ENCODE measurements around the gene HES7.
A peak's percentile ranks its signal among the peaks of the same experiment; 100 is the strongest.

Gene HES7

DNA sequence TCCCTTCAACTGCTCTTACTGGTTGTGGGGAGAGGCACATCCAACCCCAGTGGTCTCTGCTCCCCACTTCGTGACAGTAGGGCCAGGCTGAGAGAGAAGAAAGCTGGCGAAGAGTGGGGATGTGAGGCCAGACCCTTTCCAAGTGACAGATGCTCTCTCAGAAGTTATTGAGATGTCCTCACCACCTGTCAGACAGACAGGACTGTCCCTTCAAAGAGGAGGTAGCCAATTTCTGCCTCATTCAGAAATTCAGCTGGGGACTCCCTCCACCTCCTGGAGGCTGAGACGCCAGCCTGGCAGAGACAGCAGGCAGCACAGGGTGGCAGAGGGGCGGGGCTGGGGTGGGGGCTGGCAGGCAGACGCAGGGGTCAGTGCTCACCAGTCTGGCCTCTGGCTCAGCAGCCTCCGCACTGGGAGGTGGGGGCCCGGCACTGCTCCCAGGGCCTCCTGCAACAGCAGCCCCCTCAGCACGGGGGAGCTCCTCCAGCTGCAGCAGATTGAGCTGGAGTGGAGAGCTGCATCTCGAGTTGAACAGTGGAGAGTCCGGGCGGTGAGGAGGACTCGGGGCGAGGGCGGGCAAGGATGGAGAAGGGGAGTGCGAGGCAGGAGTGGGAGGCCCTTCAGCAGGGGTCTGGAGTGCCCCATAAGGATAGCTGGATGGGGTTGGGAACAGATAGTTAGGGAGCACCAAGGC is 19.1 kb upstream of the HES7 start:
- DNase-seq: no peak

DNA sequence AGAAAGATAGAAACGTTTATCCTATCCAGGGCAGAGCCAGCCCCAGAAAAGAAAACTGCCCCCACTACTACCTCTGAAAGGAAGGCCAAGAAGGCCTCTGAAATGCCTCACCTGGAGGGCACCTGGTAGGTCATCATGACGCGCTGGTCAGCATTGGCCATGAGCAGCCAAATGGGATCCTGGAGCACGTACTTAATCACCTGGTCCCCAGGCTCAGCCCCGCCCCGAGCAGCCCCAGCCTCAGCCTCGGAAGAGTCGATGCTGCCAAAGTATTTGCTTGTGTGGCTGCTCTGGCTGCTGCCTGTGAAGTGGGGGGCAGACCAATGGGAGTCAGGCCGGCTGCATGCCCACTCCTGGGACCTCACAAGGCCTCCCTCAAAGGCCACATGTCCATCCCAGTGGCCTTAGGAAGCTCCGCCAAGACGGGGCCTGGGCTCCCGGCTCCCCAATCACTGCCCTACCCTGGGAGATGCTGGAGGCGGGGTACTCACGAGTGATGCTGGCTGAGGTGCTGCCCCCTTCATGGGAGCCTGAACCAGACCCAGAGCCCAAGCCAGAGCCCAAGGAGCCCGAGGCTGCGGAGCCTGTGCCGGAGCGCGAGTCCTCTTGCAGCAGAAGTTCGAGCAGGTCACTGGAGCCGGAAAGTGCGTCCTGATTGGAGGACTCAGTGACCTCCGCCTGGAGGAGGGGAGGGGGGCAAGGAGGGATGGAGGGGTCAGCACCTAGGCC is 18.4 kb upstream of the HES7 start:
- no peak for DNase-seq

DNA sequence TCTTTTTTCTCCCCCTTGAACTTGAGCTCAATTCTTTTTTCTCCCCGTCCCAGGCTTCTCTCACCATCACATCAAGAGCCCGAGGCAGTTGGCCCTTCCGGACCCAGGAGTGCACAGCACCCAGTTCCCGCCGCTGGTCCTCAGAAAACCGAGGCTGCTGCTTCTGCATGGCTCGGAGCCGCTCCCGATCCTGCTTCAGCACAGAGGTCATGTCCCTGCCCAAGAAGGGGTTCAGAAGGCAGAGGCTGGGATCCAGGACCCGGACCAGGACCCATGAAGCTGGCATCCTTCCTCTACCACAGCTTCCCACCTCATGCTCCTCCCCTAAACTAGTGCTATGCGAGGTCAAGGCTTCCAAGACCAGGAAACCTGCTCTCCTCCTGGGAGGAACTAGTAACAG is 17.8 kb upstream of the HES7 start:
- DNase-seq: no peak

DNA sequence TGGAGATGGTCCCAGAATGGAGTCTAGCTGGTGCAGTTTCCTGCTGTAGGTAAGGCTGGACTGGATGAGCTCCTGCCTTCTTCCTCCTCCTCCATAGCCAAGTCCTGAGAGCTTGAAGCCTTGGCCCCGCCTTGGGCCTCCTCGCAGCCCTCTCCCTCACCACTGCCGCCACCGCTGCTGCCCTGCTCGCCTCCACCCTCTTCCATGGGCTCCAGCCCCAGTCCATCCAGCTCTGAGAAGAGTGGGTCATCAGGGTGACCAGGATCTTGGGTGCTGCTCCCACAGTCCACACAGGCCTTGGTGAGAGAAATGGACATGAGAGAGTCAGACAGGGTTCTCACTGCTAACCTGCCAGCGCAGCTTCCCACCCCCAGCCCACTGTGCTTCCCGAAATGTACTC is 17.1 kb upstream of the HES7 start:
- no peak for DNase-seq

DNA sequence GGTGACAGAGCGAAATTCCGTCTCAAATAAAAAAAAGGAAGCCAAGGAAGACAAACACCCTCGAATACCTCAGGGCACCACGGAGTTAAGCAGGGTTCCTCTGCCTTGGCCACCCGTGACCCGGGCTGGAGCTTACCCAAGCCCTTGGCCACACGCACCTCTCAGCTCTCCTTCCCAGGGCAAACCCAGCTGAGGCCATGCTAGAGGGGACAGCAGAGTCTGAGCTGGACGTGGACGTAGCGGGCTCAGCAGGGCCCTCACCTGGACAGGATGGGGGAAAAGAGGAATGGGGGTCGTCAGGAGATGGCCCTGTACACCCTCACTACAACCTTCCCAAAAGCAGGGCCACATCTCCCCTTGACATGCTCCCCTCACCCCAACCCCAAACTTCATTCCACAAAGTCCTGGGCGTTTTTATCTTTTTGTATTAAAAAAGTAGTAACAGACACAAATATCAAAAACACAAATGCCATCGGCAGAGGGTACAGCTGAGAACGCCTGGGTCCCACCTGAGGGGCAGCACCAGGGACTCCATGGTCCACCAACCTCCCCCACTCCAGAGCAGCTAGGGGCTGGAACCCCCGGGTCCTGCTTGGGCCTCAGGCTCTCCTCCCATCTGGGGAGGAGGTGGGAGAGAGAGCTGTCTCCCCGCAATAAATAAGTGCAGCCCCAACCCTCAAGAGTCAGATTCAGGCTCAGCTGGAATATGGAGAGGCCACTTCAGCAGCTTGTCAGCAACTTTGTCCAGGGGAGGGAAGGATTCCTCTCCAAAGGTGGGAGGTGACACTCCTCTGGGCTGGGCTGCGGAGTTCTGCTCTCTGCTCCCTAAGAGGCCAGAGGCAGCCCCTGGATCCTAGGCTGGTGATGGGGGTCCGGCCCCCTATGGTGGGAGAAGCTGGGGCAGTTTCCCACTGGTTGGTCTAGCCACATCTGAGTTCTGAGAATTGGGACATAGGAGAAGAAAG is 16.4 kb upstream of the HES7 start:
- DNase-seq: no peak

DNA sequence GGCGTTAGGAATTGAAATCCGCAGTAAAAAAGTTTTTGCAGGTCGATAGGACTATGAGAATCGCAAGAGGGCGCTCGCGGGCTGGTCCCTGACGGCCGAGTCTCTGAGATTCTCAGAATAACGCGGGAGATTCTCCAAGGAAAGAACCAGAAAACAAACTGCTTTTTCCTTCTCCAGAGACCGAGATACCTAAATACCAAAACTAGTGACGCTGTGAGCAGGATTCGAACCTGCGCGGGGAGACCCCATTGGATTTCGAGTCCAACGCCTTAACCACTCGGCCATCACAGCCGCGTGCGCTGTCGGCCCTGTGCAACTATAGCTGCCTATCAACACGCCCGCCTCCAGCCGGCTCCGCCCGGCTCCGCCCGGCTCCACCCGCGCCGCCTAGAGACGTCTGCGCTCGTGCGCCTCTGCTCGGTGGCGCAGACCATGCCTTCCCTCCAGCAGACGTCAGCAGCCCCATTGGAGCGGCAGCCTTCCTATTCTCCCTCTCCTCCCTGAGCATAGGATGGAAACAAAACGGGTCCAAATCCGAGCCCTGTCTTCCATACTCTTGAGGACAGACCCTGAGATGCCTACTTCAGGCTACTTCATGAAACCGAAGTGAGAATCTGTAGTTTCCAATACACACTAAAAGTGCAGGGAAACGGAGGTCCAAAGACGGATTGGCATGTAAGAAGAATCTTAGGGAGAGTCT is 14.9 kb upstream of the HES7 start:
- DNase-seq: peak; percentile 93 to 95

DNA sequence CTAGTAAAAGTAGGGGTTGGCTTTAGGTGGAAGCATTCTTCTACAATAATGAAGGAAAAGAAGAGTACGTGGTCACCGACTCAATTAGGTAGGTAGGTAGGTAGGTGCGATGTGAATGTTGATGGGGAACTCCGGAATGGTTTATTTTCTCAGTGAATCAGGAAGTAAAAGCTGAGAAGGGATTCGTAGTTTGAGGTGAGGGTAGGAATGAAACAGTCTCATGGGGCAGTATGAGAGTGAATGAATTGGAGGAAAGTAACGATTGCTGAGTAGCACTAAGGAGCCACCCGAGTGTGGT is 14.4 kb upstream of the HES7 start:
- DNase-seq: no peak

DNA sequence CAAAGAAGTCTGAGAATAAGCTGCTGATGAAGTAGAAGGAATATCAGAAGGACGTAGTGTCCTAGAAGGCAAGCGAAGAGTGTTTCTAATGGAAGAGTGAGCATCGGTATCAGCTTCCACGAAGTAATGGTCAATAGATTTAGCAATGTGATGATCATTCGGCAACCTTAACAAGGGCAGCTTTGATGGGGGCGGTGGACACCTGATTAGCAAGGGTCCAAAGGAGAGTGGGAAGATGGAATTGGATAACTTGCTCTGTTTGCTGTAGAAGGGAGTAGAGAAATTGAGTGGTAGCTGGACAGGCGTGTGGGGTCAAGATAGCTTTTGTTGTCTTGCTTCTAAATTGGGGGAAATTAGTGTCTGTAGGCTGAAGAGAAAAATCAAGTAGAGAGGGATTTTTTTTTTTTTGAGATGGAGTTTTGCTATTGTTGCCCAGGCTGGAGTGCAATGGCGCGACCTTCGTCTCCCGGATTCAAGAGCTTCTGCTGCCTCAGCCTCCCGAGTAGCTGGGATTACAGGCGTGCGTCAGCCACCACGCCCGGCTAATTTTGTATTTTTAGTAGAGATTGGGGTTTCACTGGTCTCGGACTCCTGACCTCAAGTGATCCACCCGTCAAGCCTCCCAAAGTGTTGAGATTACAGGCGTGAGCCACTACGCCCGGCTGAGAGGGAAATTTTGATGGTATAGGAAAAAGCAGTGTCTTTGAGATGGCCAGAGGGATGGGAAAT is 13.9 kb upstream of the HES7 start:
- no peak for DNase-seq

DNA sequence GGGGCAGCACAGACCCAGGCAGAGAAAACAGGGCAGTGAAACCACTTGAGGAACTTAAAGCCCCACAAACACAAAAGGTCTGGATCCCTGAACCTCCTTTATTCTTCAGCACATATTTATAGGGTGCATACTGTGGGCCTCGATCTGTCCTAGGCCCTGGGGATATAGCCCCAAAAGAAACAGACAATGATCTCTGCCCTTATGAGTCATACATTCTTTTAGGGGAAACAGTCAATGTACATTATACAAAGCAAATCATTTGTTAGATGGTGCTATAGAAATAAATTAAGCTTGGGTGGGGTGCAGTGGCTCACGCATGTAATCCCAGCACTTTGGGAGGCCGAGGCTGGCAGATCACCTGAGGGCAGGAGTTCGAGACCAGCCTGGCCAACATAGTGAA is 10.0 kb upstream of the HES7 start:
- no peak for DNase-seq

DNA sequence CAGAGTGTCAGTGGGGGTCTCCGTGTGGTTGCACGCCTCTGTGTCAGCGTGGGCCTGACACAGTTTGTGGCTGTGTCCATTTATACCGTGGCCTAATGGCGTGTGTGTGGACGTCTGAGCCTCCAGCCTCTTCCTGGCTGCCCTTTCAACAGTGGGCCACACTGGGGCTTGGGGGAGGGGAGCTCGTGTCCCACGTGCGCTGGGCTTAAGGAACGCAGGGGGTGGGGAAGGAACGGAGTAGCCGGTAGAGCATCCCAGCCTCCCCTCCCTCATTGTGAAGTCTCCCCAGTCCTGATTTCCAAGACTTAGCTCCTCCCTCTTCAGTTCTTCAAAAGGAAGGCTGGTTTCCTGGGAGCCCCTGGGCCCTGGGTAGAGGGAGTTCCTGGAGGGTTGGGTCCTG is 9.5 kb upstream of the HES7 start:
- DNase-seq: no peak

DNA sequence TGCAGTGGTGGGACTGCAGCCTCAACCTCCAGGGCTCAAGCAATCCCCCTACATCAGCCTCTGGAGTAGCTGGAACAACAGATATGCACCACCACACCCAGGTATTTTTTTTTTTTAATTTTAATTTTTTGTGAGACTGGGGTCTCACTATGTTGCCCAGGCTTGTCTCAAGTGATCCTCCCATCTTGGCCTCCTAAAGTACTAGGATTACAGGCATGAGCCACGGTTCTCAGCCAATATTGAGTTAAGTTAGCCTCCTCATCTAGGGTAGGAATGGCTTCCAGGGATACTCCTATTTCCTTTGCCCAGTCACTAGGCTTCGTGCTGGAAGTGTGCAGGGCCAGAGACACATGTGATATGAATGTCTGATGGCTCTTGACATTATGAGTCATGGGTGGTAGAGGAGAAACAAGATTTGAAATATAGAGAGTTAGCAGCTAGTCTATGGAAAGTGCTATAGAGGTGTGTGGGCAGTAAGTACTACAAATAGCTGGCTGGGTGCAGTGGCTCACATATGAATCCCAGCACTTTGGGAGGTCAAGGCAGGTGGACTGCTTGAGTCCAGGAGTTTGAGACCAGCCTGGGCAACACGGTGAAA is 8.0 kb upstream of the HES7 start:
- no peak for DNase-seq

DNA sequence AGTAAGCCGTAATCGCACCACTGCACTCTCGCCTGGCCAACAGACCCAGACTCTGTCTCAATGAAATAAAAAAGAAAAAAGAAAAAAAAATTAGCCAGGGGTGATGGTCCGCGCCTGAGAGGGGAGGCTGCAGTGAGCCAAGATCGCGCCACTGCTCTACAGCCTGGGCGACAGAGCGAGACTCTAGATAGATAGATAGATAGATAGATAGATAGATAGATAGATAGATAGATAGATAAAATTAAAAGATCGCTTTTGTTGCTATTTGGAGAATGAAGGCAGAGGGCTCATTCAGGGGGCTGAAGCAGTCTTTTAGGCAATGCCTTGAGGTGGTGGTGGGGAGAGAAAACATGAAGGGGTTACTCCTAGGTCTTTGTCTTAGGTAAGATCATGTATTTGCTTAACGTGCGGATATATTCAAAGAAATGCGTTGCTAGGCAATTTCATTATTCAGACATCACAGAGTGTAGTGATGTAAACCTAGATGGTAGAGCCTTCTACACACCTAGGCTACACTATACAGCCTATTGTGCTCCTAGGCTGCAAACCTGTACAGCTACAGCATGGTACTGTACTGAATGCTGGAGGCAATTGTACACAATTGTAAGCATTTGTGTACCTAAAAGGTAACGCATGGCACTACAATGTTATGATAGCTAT is 4.3 kb upstream of the HES7 start:
- DNase-seq: peak; percentile 18 to 37

DNA sequence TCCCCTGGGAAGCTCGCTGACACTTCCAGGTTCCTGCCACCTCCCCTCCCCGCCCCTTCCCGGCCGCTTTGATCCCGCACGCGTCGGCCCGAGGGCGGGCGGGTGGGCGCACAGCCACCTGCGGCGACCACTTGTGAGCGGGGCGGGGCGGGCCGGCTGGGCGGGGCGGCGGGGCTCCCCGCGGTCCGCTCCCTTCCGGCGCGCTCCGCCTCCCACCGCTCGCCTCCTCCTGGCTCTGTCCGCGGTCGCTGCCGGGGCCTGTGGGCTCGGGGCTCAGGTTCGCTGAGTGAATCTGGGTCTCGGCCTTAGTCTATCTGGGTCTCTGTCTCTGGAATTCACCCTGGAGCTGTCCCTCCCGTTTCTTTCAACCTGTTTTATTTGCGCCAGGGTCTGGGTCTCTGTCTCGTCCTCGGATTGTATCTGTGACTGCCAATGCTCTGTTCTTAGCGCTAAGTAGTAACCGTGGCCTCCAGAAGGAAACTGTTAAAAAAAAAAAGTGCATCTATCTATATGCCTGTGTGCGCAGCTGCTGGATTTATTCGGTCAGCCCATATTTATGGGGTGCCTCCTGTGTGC is 2.7 kb upstream of the HES7 start:
- DNase-seq: peak in 1 of 2 experiments; percentile 65

DNA sequence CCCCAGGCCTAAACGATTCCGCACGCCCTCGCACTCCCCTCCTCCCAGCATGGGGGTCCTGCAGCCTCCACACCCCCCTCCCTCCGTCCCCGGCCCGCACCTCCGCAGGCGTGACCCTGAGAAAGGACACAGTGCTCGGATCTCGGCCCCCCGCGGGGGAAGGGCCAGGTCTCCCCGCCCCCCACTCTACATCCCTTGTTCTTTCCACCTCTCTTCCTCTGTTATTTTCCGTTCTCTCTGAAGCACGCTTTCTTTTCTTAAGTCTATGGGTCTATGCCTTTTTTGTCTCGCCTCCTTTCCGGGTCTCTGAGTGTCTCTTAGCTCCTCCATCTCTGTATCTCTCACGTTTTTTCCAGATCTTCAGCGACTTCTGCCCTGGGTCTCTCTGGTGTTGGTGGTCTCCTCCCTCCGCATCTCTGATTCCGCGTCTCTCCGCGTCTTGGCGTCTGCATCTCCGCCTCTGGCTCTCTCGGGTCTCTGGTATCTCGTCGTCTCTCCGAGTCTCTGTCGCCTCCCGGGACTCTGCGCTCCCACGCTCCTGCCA is 2.1 kb upstream of the HES7 start:
- DNase-seq: peak in 1 of 2 experiments; percentile 50

DNA sequence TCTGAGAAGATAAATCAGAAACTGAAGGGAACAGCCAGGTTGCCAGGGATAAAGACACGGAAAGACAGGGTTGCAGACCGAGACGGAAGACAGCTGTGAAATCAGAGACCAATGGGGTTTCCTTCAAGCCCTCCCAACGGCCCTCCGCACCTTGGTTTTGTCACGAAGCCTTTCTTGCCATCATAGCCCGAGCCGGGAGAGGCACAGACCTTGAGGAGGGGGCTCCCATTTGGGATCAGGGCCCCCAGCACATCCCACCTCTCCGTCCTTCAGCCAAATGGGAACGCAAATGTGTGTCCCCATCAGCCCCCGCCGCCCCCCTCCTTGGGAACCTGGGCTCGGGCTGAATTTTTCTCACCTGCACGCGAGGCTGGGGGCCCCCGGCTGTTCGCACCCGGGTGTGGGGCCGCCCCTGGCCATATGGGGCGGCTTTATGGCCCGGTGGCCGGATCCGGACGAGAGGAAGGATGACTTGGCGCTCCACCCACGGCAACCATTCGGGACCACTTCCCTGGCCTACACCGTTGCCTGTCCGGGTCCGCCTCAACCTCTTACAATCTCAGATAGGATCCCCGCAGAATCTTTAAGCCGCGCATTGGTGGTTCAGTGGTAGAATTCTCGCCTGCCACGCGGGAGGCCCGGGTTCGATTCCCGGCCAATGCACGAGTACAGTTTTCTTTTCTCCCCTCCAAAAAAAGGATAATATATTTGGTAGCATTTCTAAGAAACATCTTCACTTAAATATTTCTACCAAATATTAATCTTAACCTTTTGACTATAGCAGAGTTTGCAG is 1.4 kb upstream of the HES7 start:
- DNase-seq: peak; percentile 43 to 72

DNA sequence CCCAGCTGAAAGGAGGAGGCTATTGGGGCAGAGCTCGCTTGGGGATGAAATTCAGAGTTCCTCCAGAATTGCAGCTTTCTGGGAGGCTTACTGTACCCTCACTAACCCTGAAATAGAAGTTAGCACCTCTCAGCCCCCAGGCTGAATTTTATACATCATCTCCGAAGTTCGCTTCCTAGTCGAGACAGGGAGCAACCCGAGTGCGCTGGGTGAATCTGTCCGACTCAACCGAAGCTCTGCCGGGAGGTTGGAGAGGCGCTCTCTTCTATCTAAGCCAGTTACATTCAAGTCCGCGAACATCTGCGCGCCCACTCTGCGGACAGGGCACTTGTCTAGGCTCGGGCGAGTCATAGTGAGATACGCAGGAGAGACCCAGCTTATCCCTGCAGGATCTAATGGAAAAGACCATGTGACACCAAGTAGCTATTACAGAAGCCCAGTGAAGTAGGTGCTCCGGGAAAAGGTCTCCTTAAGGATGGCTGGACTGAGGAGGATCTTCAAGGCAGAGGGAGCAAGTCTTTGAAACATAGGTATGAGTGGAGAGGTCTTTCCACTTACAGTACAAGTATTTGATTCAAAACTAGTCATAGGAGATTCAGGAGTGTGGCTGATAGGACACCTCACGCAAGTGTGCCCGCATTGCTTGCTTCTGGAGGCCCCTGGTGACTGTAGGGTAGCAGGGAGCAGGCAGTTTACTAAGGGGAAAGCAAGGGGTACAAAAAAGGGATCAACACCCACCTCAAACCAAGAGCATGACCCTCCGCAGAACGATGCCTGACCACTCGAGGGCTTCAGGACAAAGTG is 646 bp upstream of the HES7 start:
- peak in 1 of 2 experiments; percentile 42 for DNase-seq

DNA sequence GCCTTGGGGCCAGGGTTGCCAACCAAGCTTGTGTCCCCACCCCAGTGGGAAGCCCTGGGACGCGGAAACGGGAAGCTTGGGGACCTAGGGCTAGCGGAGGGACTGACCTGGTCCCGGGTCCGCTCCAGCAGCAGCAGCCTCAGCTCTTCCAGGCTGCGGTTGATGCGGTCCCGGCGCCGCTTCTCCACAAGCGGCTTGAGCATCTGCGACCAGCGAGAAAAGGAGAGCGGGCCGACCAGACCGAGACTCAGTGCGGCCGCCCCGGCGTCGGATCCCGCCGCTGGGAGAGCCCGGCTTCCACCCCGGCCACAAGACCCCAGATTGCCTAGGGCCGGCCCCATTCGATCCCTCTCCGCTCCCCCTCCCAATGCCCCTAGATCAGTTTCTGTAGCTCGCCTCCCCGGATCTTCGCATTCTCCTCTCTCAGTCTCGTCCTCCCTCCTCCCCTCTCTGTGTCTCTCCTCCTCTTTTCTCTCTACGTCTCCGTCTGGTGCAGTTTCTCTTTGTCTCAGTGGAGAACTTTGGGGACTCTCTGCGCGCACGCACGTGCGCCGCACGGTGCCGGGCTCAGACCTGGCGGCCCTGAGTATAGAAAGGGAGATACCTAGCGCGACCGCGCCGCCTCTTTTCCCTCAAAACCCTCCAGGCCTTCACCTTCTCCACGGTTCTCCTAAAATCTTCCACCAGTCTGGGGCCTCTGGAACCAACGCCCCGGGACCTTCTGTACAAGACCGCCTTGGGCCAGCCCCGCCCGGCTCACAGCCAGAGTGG is 797 bp downstream of the HES7 start:
- peak in 1 of 2 experiments; percentile 33 for DNase-seq

DNA sequence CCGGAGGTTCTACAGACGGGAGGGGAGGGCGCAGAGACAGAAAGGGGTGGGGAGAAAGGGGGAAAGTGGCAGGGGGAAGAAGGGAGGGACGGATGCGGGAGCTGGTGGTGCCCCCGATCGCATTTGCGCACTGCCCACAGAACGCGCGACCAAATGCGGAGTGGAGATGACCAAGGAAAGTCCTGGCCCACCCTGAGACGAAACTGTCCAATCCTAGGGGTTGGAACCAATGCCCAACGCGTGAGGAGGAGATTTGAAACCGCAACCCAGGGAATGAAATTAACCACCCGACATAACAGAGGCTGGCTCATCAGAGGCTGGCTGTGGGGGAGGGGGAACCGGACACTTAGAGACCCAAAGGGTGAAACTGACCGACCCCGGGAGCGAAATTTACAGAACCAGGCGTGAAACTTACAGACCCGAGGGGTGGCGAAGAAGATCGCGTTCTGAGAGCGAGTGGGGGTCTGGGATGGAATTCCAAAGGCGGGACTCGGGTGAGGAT is 1.4 kb downstream of the HES7 start:
- DNase-seq: peak in 1 of 2 experiments; percentile 26
